ENCODE results near the gene TMPRSS7. TPM values are rescaled to one million over a fixed set of nuclear protein-coding genes. Genes with fewer than 3 reads are reported as not detected.

Gene TMPRSS7
- total RNA-seq, 4 donors from 2014 or later: not detected

DNA sequence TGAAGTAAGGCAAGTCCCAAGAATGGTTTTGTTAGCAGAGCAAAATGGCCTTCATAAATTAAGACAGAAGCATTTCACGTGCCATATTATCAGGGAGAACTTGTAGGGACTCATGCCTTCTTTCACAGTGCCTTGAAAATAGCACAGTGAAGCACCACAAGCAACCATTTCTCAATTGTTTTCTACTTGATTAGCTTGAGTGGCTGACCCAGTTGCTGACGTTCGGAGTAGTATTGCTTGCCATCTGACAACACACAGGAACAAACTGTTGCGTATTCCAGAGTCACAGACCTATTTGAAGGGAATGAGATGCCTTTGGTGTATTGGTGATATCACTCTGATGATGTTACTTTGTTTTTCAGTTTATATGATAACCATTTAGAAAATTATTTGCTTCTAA is 48.7 kb downstream of the TMPRSS7 start:
- Histone ChIP-seq H3K4me3 (no peak overlapping the region), H3K9me3 (no peaks in the 10 kb centered on the region), H3K36me3 (no peaks in the 10 kb centered on the region), H3K27ac (no peak overlapping the region), H3K4me1 (peaks cover 5 to 30% (median 7%) of the 10 kb centered on the region in 3 donors), H3K27me3 (no peaks in the 10 kb centered on the region)
- WGBS, 2 donors: 81 to 91% methylated on average over 4 of the region's 4 CpGs
- intact Hi-C loops (cut with DNase I): no loop called here
- TF ChIP-seq, protein P1, sequence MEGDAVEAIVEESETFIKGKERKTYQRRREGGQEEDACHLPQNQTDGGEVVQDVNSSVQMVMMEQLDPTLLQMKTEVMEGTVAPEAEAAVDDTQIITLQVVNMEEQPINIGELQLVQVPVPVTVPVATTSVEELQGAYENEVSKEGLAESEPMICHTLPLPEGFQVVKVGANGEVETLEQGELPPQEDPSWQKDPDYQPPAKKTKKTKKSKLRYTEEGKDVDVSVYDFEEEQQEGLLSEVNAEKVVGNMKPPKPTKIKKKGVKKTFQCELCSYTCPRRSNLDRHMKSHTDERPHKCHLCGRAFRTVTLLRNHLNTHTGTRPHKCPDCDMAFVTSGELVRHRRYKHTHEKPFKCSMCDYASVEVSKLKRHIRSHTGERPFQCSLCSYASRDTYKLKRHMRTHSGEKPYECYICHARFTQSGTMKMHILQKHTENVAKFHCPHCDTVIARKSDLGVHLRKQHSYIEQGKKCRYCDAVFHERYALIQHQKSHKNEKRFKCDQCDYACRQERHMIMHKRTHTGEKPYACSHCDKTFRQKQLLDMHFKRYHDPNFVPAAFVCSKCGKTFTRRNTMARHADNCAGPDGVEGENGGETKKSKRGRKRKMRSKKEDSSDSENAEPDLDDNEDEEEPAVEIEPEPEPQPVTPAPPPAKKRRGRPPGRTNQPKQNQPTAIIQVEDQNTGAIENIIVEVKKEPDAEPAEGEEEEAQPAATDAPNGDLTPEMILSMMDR (IDR thresholded peaks at IDR 0.05): no peak
- no peak for TF ChIP-seq POLR2A (IDR thresholded peaks at IDR 0.05)
- DNase-seq: no peak

DNA sequence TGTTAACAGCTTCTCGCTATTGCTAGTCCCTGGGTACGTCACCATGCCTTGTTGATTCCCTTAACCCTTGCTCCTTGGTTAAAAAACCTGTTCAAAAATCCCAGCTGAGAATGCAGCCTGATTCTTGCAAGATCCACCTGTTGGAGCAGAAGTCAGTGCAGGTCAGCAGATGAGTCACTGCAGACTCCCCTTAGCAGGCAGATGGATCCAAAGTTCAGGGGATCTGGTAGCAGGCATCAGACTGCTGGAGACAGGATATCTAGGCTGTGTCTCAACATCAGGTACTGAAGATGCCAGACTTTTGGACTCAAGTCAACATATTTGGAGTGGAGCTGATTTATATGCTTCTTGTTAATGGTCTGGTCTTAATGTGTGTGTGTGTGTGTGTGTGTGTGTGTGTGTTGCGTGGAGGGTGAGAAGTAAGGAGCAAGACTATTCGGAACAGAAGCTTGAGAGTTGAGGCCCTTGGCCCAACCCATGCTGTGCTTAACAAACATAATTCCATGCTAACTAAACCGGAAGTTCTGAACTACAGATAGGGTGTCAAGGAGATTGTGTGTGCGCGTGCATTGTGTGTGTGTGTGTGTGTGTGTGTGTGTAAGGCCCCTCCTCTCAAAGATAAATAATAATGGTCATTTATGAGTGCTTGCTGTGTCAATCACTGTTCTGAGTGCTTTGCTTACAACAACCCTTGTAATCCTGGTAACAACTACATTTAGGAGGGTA is 50.6 kb downstream of the TMPRSS7 start:
- no peak for DNase-seq
- 86 to 92% methylated on average over 7 of the region's 7 CpGs for WGBS, 2 donors
- H3K4me1 ChIP-seq: peaks cover 5 to 49% (median 7%) of the 10 kb centered on the region in 3 donors
- H3K36me3 ChIP-seq: no peaks in the 10 kb centered on the region
- H3K9me3 ChIP-seq: no peaks in the 10 kb centered on the region
- intact Hi-C loops (cut with DNase I): no loop called here
- no peak overlapping the region for H3K4me3 ChIP-seq
- no peaks in the 10 kb centered on the region for H3K27me3 ChIP-seq
- TF ChIP-seq, protein P1 (IDR thresholded peaks at IDR 0.05): no peak
- TF ChIP-seq POLR2A (IDR thresholded peaks at IDR 0.05): no peak
- H3K27ac ChIP-seq: no peak overlapping the region

- WGBS, 2 donors: 32 to 34% methylated on average over 9 to 12 of the region's 12 CpGs
- TF ChIP-seq, protein P1 (IDR thresholded peaks at IDR 0.05): no peak
- TF ChIP-seq POLR2A (IDR thresholded peaks at IDR 0.05): no peak
- Histone ChIP-seq H3K27ac (peak overlapping the region; percentile 70 to 85 (median 83)), H3K4me1 (peaks cover 5 to 55% (median 13%) of the 10 kb centered on the region in 3 donors), H3K9me3 (no peaks in the 10 kb centered on the region), H3K27me3 (no peaks in the 10 kb centered on the region), H3K36me3 (no peaks in the 10 kb centered on the region), H3K4me3 (peak overlapping the region; percentile 50 to 73 (median 56))
- no peak for DNase-seq
- intact Hi-C loops (cut with DNase I): no loop called here
Observed at GRCh38 chr3:112085735-112086075, 51.2 kb downstream of the TMPRSS7 start.

DNA sequence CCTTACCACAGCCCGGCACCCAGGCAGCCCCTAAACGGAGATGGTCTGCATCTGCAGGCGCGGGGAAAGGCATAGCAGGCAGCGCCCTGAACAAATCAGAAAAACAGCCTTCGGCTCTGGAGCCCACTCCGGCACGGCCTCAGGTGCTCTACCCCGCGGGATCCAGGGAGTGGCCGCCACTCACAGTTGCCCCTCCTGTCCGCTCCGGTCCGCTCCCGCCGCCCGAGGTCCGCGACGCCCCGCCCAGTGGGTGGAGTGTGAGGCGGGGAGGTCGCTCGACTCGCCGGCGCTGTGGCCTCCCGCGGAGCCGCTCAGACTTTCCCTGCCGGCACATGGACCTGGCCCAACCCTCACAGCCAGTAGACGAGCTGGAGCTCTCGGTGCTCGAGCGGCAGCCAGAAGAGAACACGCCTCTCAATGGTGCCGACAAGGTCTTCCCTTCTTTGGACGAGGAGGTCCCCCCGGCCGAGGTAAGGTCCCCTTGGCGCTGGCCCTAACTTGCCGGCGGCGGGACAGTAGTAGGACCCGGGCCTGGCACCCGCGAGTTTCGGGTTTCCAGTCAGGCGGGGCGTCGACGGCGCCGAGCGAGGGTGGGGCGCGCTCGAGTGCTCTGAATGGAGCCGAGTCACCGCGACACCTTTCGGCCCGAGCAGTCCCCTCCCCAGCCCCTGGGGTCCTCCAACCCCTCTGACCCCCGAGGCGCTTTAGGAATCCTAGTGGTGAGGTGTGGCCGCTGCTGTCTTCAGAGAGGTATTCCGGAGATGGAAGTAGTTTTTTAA is 51.7 kb downstream of the TMPRSS7 start, which contains the start of gene C3orf52:
TSS of gene C3orf52 (plus strand) at position 314 of the 779 bp plus-strand sequence. CDS start at position 333, 19 bp downstream.
- no peaks in the 10 kb centered on the region for H3K36me3 ChIP-seq
- H3K27ac ChIP-seq: peak within 1 kb of the TSS; percentile 70 to 85 (median 83)
- peak within 1 kb of the TSS; percentile 50 to 73 (median 56) for H3K4me3 ChIP-seq
- peaks cover 5 to 56% (median 13%) of the 10 kb centered on the region in 3 donors for H3K4me1 ChIP-seq
- intact Hi-C loops (cut with DNase I): no loop called here
- no peak for DNase-seq
- H3K9me3 ChIP-seq: no peaks in the 10 kb centered on the region
- TF ChIP-seq, protein P1 (IDR thresholded peaks at IDR 0.05): peak in 2 of 6 experiments; percentile 13 to 25
- TF ChIP-seq POLR2A (IDR thresholded peaks at IDR 0.05): peak in 1 of 4 donors; percentile 57
- no peaks in the 10 kb centered on the region for H3K27me3 ChIP-seq
- 2 to 6% methylated on average over 11 to 23 of the region's 67 CpGs for WGBS, 2 donors
